Stimulated activated CD8-positive, alpha-beta memory T cell treated with anti-CD3 and anti-CD28 coated beads, Interleukin-4, amount 100 ng/mL, for 1 hour (primary cell): ENCODE measurements around the gene DIPK1B.

Experiments
- DNase-seq, 2 donors: peaks; one replicate each; pipeline ENCODE4 v3.0.0-alpha.2; 2020; ENCODE audit warnings: low read depth in 2 of 2, low spot score in 1 of 2

DIPK1B gene

GRCh38 chr9:136673088-136673974 lies 39.0 kb upstream of the DIPK1B start:
- no peak for DNase-seq

GRCh38 chr9:136673975-136674785 lies 38.2 kb upstream of the DIPK1B start:
- DNase-seq, result no peak

GRCh38 chr9:136674786-136675349 lies 37.5 kb upstream of the DIPK1B start:
- DNase-seq, result no peak

DNA sequence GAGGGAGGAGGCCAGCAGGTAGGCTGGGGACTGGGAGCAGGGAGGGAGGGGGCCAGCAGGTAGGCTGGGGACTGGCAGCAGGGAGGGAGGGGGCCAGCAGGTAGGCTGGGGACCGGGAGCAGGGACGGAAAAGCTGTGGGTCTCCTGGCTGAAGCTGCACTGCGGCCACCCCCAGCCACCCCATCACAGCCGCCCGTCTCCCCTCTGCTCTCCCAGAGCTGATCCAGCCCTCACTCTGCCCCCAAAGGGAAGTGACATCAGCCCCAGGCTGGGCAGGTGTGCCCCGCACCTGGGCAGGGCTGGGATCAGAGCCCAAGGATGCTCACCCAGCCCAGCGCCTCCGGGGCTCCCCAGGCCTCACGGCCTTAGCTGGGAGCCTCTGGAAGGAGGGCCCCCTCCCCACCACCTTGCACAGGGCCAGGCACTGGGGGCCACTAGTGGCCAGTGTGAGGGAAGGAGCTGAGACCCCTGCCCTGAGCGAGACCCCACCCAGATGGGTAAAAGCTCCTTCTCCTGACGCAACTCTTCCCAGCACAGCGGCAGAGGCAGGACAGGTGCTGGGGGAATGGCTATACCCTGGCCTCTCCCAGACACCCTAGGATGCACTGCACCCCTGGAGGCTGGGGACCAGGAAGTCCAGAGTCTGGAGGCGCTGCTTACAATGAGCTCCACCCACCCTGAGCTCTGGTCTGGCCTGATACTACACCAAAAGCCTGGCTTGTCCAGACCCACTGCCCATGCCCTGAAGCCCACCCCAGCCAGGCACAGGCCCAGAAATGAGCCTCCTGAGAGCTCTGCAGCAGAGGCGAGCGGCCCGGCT lies 36.7 kb upstream of the DIPK1B start:
- no peak for DNase-seq

DNA sequence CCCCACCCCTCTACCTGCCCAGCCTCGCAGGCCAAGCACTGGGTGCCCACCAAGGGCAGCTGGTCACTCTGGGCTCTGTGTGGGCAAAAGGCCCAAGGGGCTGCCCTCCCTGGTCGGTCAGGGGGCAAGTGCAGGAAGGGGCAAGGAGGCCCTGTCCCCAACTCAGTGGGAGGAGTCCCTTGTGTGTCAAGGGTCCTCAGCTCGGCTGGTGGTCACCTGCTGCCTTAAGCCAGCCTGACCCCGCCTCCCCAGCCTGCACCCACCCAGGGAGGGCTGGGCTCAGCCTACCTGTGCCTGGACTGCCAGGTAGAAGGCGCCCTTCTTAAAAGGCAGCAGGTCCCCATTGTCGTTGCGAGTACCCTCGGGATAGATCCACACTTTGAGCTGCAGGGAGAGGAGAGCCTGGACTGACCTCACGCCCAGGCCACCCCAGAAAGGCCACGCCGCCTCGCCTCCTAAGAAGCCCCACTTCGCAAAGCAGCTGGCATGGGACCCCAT lies 36.0 kb upstream of the DIPK1B start:
- DNase-seq, result no peak

DNA sequence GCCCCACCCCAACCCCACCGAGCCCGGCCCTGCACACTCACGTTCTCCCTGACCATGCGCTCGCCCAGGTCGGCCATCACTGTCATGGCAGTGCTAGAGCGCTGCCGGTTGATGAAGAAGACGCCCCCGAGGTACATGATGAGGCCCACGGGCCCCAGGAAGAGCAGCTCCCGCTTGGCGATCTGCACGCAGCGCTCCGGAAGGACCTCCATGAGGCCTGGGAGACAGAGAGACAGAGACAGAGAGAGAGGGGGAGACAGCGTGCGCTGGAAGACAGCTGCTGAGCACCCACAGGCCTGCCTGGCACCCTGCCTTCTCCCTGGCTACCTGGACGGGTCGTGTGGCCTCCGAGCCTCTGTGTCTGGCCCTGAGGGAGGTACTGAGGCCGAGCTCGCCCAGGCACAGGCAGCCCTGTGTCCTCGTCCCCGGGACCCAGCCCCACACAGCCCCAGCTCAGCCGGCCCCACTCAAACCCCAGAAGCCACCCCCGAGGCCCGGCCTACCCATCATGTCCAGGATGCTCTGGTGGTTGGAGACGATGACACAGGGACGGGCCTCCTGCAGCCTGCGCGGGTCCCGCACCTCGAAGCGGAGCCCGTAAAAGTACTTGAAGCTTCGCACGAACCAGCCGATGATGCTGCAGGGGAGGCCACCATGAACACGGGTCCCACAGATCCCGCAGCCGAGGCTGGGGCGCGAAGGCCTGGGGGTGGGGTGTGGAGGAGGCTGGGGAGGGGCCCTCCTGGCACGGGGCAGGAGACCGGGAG lies 35.3 kb upstream of the DIPK1B start:
- no peak for DNase-seq

DNA sequence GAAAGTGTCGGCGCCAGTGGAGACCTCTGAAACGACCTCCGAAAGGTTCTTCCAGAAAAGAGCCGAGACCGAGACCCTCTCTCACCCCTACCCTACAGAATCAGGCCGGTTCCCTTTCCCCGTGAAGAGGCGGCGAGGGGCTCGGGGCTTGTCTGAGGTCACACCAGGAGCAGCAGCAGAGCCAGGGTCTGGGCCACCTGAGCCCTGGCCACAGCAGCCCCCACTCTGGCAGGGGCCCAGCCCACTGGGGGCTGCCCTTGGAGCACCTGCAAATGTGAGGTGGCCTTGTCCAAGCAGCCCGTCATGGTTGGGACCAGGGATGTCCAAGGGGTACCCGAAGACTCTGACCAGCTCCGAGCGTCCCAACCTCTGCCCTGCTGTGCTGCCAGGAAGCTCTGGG lies 34.3 kb upstream of the DIPK1B start:
- no peak for DNase-seq

GRCh38 chr9:136678624-136679023 lies 33.7 kb upstream of the DIPK1B start:
- no peak for DNase-seq

- DNase-seq, result no peak
Observed at GRCh38 chr9:136679431-136679941, 32.9 kb upstream of the DIPK1B start.

- no peak for DNase-seq
Observed at GRCh38 chr9:136681029-136681428, 31.3 kb upstream of the DIPK1B start.

- no peak for DNase-seq
Observed at GRCh38 chr9:136681945-136682699, 30.2 kb upstream of the DIPK1B start.

GRCh38 chr9:136682710-136683109 lies 29.7 kb upstream of the DIPK1B start:
- DNase-seq, result no peak

GRCh38 chr9:136683173-136683745 lies 29.1 kb upstream of the DIPK1B start:
- DNase-seq, result no peak

DNA sequence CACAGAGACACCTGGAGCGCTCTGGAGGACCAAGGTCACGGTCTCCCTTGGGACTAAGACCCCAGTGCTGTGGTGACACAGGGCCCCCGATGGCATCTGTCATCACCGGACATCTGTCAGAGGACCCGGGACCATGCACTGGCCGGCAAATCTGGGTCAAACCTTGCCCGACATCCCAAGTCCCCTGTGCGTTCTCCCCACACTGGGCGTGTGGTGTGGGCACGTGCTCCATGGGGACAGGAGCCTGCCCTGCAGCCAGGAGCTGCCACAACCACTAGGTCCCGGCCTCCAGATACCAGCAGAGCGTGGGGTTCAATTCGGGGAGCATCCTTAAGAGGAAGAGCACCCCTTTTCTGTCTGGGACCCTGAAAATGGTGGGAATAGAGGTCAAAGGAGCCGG lies 28.6 kb upstream of the DIPK1B start:
- no peak for DNase-seq

DNA sequence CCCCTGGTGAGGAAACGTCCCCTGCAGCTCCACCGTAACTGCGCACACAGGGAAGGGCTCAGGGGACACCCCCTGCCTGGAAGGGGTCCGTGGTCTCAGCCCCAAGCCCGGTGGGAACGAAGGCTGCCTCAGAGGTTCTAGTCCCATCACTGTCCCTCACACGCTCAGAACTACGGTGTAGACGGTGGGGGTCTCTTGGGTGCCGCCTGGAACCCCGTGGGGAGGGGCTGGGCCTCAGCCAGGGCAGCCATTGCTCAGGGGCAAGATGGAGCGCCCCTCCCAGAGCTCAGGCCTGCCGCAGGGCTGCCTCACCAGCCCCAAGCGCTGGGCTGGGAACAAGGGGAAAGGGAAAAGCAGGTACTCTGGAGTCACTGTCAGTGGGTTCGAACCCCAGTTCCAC lies 28.0 kb upstream of the DIPK1B start:
- DNase-seq, result no peak

GRCh38 chr9:136684799-136685198 lies 27.6 kb upstream of the DIPK1B start:
- no peak for DNase-seq

DNA sequence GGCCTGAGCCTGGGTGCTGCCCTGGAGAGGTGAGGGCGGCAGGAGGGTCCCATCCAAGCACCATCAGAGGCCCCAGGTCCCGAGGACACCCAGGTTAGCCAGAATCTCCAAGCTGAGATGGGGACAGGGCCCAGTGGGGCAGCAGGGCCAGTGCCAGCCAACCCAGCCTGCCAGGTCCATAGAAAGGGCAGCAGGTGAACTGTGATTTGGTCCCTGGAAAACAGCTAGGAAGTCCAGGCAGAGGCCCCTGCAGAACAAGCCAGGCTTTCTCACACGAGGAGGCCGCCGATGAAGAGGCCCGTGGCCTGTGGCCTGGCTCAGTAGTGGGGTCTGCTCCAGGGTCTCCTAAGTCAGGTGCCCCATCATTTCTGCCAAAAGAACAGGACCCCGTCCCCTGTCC lies 27.2 kb upstream of the DIPK1B start:
- no peak for DNase-seq

DNA sequence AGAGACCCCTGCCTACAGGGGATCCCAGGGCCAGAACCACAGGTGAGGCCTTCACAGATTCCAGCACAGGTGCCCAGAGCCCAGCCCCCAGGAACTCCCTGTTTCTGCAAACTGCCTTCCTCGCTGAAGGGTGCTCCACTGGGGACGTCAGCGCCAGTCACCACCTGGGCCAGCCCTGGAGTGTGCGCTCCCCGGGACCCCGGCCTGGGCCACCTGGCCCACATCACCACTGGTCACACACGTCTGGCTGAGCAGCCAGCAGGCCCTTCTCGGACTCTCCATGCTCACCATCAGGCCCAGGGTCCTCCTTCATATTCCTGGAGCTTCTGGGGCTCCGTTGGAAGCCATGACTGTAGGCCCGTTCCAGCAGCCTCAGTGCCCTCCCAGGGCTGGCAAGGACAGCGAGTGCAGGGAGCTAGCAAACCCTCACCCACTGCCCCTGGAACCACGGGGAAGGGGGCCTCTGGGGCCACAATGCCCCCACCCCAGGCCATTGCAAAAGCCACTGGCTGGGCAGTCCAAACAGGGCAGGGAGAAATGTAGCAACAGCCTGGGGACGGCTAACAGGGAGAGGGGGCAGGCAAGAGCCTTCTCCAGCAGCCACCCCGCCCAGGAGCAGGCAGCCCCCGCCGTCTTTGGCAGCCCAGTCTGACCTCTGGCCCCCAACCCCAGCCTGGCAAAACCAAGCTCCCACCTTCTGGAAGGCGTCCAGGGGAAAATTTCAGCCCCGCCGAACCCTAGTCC lies 26.4 kb upstream of the DIPK1B start:
- DNase-seq, result no peak

GRCh38 chr9:136686534-136686793 lies 25.9 kb upstream of the DIPK1B start:
- no peak for DNase-seq
